ENCODE measurements around the gene IQSEC1.

IQSEC1 gene

DNA sequence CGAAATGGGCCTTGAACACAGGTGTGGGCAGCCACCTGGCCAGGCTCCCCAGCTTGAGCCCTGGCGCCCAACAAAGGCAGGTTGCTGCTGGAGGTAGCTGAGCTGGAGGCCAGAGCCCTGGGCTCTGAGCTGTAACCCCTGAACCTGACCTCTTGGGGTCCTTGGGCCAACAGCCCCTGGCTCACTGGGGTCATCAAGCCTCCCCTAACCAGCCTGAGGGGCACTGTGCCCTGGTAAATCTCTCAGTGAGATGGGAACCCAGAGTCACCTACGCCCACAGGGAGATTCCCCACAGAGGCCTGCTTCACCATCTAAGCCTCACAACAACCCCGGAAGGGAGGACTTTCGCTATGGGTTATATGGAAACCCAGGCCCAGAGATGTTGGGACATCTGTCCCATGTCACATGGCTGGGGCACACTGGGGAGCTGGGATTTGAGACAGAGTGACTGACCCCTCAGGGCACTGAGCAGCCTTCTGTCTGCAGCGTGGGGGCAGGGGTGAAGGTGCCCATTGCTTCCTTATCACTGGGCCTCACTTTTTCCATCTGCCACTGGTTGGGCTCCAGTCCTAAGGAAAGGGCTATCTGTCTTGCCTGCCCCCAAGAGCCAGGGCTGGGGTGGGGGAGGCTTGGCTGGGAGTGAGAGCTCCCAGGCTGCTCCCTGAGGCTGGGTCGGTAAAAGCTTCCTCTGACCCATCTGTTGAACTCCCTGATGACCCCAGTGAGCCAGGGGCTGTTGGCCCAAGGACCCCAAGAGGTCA, 59.1 kb downstream of the IQSEC1 start:
- no peak overlapping the region for H3K27ac ChIP-seq
- CTCF ChIA-PET: interaction anchor here (0.6 kb wide), 1 partner anchor 25 kb away, joined by 3 read pairs; no protein-coding TSS in a partner anchor

GRCh38 chr3:13013566-13013965, 59.7 kb downstream of the IQSEC1 start:
- no peak for TF ChIP-seq CTCF (conservative IDR thresholded peaks at IDR 0.05; ENCODE audit: low read depth)
- H3K27ac ChIP-seq: no peak overlapping the region
- no peak for DNase-seq (ENCODE audit: low spot score)
- CTCF ChIA-PET: interaction anchor here (0.6 kb wide), 1 partner anchor 25 kb away, joined by 3 read pairs; no protein-coding TSS in a partner anchor
- POLR2A ChIA-PET (ENCODE audit: low non-redundant PET): no interaction called here

More for the DNA sequence above, 59.1 kb downstream of the IQSEC1 start:
- no peak for DNase-seq (ENCODE audit: low spot score)
- POLR2A ChIA-PET (ENCODE audit: low non-redundant PET): no interaction called here
- no peak for TF ChIP-seq CTCF (conservative IDR thresholded peaks at IDR 0.05; ENCODE audit: low read depth)

GRCh38 chr3:13013151-13013561, 60.1 kb downstream of the IQSEC1 start:
- no peak for DNase-seq (ENCODE audit: low spot score)
- CTCF ChIA-PET: no interaction called here
- POLR2A ChIA-PET (ENCODE audit: low non-redundant PET): no interaction called here
- no peak for TF ChIP-seq CTCF (conservative IDR thresholded peaks at IDR 0.05; ENCODE audit: low read depth)
- H3K27ac ChIP-seq: no peak overlapping the region

- CTCF ChIA-PET: interaction anchor here (0.6 to 1.1 kb wide), 2 partner anchors 17 to 28 kb away, joined by 3 read pairs; no protein-coding TSS in a partner anchor
Measured at GRCh38 chr3:13012221-13012691, 61.0 kb downstream of the IQSEC1 start.

DNA sequence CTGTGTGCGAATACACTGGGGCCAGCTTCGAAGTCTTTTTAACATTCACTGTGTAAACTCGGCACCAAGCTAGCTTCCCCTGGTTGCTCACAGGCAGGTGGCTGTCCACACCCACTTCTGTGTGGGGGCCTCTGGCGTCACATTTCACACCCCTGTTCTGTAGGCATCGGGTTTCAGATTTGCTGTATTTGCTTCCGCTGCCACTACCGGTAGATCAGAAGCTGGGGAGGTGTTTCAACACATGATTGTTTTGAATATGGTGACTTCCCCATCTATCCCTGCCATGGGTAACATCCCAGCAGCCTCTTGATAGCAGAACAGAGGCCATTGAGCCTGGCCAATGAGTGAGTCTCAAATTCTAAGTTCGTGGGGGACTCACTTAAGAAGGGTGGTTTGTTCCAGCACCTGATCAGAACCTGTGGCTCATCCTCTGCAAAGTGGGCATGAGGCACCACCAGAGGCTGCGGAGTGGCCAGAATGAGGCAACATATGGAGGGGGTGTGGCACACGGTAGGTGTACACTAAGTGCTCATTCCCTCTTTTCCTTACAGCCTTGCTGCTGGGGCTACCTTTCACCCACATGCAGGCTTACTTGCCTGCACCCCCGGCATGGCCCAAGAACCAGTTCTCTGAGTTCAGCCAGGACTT, 61.5 kb downstream of the IQSEC1 start:
- TF ChIP-seq CTCF (conservative IDR thresholded peaks at IDR 0.05; ENCODE audit: low read depth): no peak
- DNase-seq (ENCODE audit: low spot score): no peak
- ChIA-PET POLR2A (ENCODE audit: low non-redundant PET) (no interaction called here), CTCF (interaction anchor here (1.1 kb wide), 1 partner anchor 17 kb away, joined by 3 read pairs; no protein-coding TSS in a partner anchor)
- no peak overlapping the region for H3K27ac ChIP-seq

More at GRCh38 chr3:13012221-13012691, 61.0 kb downstream of the IQSEC1 start:
- POLR2A ChIA-PET (ENCODE audit: low non-redundant PET): no interaction called here
- DNase-seq (ENCODE audit: low spot score): no peak
- H3K27ac ChIP-seq: no peak overlapping the region
- TF ChIP-seq CTCF (conservative IDR thresholded peaks at IDR 0.05; ENCODE audit: low read depth): no peak

GRCh38 chr3:13010780-13011572, 62.3 kb downstream of the IQSEC1 start:
- DNase-seq (ENCODE audit: low spot score): no peak
- H3K27ac ChIP-seq: no peak overlapping the region
- POLR2A ChIA-PET (ENCODE audit: low non-redundant PET): no interaction called here

More at GRCh38 chr3:13010780-13011572, 62.3 kb downstream of the IQSEC1 start:
- CTCF ChIA-PET: interaction anchor here (0.6 kb wide), 1 partner anchor 1142 kb away, joined by 4 read pairs; no protein-coding TSS in a partner anchor
- no peak for TF ChIP-seq CTCF (conservative IDR thresholded peaks at IDR 0.05; ENCODE audit: low read depth)
